Heart left ventricle (tissue), 13 donors: ENCODE results near the gene OAS3.

Experiments
- POLR2A ChIP-seq, 2 donors: fragments of 450-650 bp; IDR thresholded peaks; one replicate each; pipeline ENCODE4 v1.6.1; 2017; ENCODE audit warnings: antibody characterized with exemption in 2 of 2, mild to moderate bottlenecking in 2 of 2, moderate library complexity in 2 of 2
- TF ChIP-seq, protein P1 (sequence below), 12 donors: fragments of 200-600 bp; sonication (generic) in 4 of 12; IDR thresholded peaks; one replicate each; pipeline versions ENCODE4 v1.5.0 to v1.8.0; 2018 to 2022; ENCODE audit warnings: antibody characterized with exemption in 12 of 12, mild to moderate bottlenecking in 5 of 12
- donor health status: ischemic (EF 13 %, LVEDD 7.1; RV severe dilation, severe dysfunction).
- donor health status: DM: no; HTN: yes; CAD: no.
- donor health status: DM: no; HTN: no; CAD: no.
- donor health status: ischemic (EF 25% LVEDD 6.9; RV normal size, moderate dysfunction).
- donor health status: ischemic (EF 25% LVEDD 5.7; RV mildly dilated, moderate dysfunction).
- donor health status: ischemic (EF 35%, LVEDD 5.7; RV mildly dilated, moderate dysfunction).
- donor health status: nonischemic (EF 11% LVEDD 7.7; RV severe dilation, severe dysfunction).
- donor health status: DM: yes; HTN: yes; CAD: no.
- donor health status: PGD.
- donor health status: ischemic (EF 29% LVEDD 5.4; RV normal size, mild dysfunction).
- donor health status: nonischemic (EF 23%, LVEDD 6.1; RV moderate dilation, normal function).

DNA sequence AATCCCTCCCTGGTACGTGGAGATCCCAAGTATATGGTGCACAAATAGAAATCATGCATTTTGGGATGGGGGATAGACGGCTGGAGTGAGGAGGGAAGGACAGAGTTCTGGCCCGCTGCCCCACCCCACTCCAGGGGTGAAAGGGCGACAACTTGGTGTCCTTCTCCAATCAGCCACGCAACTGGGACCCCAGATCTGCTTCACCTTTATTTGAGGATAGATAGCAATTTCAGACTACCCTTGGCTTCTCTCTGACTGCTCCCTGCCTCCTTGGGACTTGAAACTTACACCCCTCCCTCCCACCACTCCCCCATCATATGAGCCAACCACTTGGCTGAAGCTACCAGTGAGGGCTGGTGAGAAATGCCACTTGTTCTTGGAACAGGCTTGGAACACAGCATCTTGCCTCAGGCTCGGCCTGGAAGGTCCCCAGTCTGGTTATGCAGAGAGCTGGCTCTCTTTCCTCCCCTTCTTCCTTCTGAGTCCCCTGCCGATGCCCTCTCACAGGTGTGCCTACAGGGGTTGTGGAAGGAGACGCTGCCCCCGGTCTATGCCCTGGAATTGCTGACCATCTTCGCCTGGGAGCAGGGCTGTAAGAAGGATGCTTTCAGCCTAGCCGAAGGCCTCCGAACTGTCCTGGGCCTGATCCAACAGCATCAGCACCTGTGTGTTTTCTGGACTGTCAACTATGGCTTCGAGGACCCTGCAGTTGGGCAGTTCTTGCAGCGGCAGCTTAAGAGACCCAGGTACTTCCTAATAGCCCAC lies 8.1 kb downstream of the OAS3 start:
- TF ChIP-seq, protein P1, sequence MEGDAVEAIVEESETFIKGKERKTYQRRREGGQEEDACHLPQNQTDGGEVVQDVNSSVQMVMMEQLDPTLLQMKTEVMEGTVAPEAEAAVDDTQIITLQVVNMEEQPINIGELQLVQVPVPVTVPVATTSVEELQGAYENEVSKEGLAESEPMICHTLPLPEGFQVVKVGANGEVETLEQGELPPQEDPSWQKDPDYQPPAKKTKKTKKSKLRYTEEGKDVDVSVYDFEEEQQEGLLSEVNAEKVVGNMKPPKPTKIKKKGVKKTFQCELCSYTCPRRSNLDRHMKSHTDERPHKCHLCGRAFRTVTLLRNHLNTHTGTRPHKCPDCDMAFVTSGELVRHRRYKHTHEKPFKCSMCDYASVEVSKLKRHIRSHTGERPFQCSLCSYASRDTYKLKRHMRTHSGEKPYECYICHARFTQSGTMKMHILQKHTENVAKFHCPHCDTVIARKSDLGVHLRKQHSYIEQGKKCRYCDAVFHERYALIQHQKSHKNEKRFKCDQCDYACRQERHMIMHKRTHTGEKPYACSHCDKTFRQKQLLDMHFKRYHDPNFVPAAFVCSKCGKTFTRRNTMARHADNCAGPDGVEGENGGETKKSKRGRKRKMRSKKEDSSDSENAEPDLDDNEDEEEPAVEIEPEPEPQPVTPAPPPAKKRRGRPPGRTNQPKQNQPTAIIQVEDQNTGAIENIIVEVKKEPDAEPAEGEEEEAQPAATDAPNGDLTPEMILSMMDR (IDR thresholded peaks at IDR 0.05): no peak
- no peak for TF ChIP-seq POLR2A (IDR thresholded peaks at IDR 0.05)
